H4 (cell line): ENCODE results near the gene CNGA1. TPM values are rescaled to one million over a fixed set of nuclear protein-coding genes. Genes with fewer than 3 reads are reported as not detected.

Experiments used
- DNase-seq: peaks from one replicate; pipeline ENCODE4 v3.0.0-alpha.2; 2015; ENCODE audit warnings: low spot score
- total RNA-seq: library from RNA; depleted of rRNA; stranded (reverse); fragments of >200 nt; shearing (Covaris generic); gene quantifications from 2 replicates; pipeline ENCODE4 v1.2.3, GENCODE V29; 2014; rRNA removed

CNGA1 gene
- total RNA-seq = not detected in 2 replicates

DNA sequence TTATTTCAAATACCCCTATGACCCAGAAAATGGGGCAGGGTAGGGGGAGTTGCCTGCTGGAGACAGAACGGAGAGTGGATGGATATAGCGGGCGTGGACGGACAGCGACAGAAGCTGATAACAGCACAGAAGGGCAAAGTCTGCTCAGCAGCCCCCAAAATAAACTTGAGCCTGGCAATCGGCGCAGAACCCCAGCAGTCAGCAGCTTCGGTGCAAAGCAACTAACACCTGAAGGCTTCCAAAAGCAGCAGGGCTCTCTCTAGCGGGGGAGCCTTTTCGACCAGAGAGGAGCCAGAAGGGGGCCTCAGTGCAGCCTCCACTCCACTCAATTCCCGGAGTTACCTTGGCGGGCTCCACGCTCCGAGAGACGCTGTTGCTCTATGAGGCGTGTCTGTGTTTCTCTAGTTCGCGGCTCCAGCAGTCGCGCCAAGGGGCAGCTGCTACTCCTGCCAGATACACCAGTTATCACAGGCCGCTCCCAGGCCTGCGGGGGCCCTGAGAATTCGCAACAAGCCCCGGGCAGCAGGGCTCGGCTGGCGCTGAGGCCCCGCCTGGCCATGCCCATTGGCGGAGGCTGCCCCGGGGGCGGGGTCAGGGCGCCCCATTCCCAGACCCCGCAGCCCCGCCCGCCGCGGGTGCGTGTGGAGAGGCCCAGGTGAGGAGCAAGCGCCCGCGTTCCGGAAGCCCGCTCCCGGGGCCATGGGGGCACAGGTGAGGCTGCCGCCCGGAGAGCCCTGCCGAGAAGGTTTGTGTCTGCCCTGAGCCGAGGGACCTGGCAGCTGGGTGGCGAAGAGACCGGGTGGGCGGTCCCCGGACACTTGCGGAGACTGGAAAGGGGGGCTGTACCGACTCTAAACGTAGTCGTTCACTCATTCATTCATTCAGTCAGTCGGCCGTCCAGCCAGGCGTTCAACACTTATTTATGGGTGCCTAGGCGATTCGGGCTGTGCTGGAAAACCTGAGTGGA, at the start of gene CNGA1, which contains the start of gene NIPAL1:
Gene CNGA1, minus strand, starts transcription at position 541 of the 967 bp plus-strand sequence. CDS start 63,992 bp downstream, outside the sequence.
Gene NIPAL1, plus strand, starts transcription at position 632 of the 967 bp plus-strand sequence. Its CDS starts 68 bp downstream, at position 700.
- DNase-seq = peak; percentile 43

DNA sequence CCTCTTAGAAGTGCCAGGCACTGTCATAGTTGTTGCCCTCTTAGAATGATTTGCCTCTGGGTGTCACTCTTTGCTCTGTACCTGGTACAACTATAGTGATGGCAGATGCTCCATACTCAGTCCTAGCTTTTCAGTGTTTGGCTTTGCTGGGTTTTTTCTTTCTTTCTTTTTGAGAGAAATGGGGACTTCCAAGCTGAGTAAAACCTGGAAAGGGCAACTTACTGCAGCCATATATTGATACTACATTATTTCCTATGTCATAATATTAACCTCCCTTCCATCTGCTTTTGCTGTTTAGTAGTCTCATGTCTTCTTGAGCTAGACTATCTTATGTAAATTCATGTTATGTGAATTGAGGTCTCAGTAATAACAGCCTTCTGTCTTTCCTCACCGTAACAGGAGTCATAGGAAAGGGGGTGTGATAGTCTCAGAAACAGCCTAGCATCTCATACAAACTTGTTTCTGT, 49.1 kb upstream of the CNGA1 start:
- no peak for DNase-seq

DNA sequence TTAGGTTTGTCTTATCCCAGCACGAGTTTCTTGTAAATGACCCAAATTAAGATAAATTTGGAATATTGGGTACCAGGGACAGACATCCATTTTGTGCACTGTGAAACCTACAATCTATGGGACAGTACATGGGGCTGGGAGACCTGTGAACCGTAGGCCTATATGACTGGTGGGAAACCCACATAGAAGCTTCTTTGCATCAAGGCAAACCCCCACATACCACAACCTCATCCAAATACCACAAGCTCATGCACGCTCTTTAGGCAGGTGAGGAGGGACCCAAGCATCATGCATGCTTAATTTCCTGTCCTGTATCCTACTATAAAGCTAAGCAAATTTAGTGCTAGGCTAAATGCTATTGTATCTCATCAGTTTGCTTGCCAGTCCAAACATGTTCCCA, 47.9 kb upstream of the CNGA1 start:
- DNase-seq = no peak

DNA sequence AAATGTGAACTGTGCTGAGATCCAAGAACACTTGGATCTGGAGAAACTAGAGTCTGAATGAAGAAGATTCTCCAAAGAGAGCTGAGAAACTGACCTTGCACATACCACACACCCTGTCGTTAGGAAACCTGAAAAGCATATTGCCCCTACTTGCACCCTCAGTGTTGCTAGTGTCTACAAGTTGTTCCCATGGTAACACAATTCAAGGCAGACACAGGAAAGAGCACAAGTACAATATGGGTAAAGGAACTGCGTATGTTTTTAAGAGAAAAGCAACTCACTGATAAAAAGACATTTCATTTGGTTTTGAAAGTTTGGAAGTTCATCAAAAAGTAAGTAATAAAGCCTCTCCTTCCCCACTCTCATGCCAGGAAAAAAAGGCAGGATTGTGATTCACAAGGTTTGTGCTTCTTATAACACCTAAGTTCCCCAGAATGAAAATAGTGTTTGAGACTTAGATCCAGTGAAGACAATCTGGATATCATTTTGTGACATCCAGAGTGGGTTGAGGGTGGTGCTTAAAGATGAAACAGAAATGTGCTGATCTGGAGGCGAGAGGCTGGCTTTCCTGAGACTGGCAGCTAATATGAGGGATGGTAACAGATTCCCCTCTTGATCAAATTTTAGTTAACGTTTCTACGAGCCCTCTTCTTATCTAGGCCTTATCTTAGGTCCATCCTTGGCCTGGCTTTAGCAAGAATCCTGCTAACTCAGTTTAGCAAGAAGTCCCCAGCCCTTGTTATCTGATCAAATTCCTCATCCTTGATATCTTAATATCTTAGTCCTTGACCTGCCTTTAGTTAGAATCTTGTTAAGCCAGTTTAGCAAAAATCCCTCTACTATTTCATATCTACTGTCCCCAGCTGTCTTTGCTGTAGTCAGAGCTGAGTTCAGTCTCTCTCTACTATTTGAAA, 42.4 kb upstream of the CNGA1 start:
- no peak for DNase-seq

DNA sequence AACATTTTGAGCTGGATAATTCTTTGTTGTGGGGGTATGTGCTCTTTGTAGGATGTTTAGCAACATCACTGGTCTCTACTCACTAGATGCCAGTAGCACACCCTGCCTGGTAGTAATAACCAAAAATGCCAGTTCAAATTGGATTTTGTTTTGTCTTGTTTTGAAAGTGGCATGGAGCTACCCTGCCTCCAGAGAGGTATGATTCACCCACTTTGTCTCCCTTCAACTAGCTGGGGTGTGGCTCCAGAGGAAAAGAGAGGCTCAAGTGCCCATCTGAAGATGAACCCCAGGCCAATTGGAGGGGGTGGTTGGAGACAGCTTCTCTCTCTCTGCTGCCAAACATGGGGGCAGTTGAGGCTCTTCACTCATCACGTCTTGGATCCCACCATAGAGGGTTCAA, 34.6 kb upstream of the CNGA1 start:
- DNase-seq = no peak

DNA sequence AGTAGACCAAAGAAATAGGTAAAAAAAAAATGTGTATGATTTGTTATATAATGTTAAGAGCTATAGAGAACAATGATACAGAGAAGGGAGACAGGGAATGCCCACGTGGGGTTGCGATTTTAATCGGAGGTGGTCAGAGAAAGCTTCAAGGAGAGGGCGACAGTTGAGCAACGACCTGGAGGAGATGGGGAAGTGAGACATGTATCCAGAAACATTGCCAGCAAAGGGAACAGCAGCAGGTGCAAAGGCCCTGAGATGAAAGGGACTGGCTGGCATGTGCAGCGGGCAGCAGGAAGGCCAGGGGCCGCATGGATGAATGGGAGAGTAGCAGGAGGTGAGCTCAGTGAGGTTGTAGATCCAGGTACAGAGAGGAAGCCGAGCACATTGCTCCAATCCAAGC, 33.0 kb upstream of the CNGA1 start:
- no peak for DNase-seq

DNA sequence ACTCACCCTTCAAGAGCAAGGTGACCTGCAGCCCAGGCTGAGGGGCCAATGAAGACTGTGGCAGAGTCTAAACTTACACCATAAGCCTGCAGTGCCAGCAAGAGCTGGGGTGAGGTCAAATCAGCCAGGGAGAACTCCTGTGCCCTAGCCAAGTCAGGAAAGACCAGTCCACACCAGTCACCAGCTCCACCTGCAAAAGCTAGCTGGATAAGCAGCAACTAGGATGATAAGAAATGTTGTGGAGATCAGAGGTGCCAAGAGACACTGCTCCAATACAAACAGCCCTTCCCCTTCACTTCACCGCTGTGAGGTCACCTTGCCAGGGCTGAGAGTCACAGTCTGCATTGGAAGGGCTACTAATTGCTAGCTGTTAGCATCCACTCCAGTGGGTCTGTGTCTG, 31.4 kb upstream of the CNGA1 start:
- DNase-seq = no peak

DNA sequence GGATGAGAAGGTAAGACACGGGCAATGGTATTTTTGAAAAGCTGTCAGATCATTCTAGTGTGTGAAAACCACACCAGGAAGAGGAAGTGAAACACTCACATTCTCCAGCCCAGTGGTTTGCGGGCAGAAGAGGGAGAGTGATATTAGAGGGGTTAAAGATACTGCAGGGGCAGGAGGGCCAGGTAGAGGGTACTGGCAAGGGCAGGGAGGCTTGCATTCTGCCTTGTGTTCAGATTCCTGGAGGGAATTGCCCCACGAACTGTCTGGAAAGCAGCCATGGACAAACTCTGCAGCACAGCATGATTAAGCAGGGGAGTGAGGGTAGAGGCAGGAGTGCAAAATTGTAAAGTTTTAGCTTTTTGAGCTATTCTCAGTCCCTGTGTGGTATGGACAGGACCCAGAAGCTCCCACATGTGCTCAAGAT, 31.0 kb upstream of the CNGA1 start:
- no peak for DNase-seq

DNA sequence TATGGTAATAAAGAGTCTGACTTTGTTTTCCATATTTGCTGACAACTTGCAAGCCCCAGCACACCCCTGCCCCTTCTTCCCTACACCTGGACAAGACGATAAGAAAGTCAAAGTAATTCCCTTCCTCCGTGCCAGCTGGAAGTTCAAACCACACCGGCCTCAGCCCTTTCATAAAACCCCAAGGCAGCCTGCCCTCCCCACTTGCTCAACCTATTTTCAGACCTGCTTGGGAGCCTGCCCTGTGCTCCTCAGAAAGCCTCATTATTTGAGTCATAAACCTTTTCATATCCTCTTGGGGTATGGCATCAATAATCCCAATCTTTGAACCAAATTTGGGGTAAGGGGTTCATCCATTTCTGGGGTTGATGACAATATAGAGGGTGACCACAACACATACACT, 29.6 kb upstream of the CNGA1 start:
- DNase-seq = no peak

DNA sequence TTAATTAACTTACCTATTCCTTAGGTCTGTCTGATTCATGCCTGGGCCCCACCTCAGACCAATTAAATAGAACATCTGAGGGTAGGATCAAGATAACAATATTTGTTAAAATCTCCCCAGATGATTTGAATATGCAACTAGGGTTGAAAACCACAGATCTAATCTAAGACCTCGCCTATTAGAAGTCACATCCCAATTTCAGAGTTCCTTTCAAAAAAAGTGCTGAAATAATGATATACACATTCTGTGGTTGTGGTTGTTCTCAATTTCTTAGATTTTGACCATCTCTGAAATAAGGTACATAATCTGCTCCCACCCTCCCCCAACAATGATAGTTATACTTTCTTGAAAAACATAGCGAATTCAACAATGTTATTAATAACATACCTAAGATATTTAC, 27.8 kb upstream of the CNGA1 start:
- DNase-seq = no peak

DNA sequence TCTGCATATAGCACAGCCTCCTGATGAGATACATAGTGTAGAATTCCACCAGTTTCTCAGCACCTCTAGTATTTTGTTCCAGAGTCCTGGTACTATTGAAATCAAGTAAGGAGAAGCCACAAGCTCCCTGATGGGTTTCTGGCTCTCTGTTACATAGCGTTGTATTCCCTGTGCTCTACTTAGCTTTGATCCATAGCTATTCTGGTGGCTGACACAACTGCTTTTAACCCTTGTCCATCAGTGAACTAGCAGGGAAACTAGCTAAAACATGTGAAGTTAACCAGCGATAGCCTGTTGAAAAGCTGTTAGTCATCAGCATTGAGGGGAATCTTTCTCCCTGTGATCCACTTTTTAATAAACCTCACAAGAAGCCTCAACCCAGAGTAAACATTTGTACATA, 27.0 kb upstream of the CNGA1 start:
- no peak for DNase-seq

DNA sequence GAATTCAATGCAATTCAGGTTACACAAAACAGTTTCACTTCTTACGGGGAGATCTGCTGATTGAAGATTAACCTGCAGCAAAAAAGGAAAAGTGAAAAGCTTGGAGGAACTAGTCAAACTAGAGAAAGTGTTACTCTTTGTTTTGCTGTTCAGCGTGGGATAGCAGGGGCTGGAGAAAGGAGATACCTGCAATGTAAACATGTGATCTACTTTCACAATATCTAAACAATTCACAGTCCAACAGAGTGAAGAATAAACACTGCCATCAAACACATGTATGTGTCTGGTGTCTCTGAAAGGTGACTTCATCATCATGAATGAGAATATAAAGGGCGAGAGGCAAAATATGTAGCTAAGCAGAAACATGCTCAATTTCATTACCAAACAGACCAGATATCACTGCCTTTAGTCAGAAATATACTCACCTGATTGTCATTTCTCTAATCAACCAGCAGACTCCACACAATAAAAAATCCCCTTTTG, 26.5 kb upstream of the CNGA1 start:
- DNase-seq = peak; percentile 21

DNA sequence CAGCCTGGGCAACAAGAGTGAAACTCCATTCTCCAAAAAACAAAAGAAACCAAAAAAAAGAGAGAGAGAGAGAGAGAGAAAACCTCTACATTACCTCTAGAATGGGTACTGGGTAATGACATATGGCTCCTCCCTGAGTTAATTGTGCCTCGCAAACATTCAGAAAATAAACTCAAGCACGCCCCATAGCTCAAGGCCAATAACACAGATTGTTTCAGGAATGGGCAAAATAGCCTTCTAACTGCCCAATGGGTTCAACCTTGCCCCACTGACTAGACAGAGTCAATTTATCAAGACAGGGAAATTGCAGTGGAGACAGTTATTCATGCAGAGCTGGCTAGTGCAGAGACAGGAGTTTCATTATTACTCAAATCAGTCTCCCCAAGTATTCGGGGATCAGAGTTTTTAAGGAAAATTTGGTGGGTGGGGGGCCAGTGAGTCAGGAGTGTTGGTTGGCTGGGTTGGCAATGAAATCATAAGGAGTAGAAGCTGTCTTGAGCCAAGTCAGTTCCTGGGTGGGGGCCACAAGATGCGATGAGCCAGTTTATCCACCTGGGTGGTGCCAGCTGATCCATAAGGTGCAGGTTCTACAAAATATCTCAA, 25.2 kb upstream of the CNGA1 start:
- DNase-seq = no peak

DNA sequence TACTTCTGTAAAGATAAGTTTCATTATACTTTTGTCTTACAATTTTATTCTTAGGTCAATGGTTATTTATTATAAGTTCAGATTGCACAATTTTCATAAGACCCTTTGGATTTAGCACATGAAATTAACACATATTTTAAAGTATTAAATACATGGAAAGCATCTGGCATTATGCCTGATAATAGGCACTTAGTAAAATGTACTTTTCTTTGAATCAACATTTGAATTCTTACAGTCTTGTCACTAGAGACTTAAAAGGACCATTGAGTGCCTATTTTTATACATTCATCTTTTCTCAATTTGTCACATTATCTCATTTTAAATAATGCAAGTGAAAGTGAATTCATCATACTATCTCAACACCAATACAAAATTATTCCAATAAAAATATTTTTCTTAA, 23.1 kb upstream of the CNGA1 start:
- no peak for DNase-seq

DNA sequence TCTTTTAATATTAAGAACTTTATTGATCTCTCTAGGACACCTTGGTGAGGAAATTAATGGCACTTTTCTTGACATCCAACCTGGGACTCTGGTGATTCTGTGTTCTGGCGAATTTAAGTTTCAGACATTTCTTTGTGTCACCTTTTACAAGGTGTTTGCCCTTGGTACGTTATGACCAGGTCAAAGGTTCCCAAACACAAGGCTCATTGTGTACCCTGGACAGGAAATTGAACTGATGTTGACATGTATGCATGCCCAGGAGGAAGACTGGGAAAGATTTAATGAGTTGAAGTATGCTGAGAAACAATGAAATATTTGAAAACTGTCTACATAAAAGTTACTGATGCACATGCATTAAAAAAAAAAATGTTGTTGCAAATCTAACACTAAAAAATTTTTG, 22.2 kb upstream of the CNGA1 start:
- DNase-seq = no peak

DNA sequence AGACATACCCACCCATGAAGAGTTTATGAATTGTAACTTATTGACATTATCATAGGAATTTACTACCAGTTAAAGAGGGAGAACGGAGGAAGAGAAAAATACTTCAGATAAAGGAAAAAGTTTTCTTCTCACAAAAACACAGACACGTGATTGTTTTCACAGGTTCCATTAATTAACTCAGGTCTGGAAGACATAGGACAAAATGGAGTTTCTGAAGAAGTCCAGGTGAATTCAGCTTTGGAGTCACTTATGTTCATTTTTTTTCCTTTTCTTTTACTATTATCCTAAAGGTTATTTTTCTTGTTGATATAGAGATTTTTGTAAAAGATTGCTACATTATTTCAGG, 20.6 kb upstream of the CNGA1 start:
- no peak for DNase-seq

DNA sequence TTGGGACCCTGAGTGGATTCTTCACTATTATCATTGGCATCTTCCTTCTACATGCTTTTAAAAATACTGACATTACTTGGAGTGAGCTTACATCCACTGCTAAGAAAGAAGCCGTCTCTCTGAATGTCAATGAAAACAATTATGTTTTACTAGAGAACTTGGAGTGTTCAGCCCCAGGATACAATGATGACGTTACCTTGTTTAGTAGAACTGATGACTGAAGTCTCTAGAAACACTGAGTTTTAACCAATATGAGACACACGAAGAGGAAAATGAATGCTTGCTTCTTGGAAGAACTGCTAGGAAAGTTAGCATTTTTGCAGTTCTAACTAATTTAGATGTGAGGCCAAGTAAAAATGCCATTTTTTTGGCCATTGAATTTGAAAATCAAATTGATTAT, 19.5 kb upstream of the CNGA1 start:
- DNase-seq = no peak

DNA sequence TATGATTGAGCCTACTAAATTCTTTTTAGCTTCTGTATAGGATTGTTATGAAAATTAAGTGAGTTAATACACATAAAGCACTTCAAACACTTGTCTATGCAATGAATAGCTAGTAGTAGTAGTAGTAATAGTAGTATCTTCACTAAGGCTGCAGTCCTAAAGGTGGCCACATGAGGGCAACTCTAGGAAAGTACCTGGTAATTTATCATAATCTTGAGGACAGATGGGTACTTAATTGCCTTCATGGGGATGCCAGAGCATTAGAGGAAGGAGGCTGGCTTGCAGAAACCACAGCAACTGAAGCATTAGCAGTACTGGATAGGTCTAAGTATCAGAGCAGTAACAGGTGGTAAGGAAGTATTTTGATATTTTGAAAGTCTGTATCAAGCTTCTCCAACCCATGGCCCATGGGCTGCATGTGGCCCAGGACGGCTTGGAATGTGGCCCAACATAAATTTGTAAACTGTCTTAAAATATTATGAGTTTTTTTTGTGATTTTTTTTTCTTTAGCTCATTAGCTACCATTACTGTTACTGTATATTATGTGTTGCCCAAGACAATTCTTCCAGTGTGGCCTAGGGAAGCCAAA, 17.4 kb upstream of the CNGA1 start:
- DNase-seq = peak; percentile 47

DNA sequence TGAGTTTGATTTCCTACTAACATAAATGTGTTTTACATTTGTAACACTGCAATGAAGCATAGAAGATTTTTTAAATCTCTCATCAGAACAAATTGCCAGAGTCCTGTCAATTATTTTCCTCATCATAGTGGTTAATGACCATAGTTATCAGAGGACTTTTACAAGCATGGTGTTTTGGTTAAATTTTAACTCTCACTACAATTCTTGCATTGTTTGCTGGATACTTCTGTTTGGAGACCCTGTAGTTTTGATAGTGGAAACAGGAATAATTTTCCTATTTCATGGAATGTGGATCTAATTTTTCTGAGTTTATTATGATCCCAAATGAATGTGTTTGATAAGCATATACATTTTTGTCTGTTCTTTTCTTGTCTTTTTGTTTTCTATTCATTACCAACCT, 16.9 kb upstream of the CNGA1 start:
- no peak for DNase-seq

DNA sequence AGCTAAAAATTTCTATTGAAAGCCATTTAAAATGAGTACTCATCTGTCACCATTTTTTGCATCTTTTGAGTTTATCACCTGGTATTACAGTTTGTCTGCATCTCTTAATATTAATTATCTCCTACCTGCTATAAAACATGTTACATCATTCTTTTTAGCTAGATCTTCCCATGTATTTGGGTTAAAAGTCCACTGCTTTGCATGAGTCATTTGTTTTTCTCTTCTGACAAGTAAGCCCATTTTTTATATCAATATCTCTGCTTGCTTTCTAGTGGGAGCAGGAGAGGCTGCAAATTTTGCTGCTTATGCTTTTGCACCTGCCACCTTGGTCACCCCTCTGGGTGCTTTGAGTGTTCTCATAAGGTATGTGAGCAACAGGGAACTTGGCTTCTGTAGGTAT, 16.2 kb upstream of the CNGA1 start:
- DNase-seq = no peak

DNA sequence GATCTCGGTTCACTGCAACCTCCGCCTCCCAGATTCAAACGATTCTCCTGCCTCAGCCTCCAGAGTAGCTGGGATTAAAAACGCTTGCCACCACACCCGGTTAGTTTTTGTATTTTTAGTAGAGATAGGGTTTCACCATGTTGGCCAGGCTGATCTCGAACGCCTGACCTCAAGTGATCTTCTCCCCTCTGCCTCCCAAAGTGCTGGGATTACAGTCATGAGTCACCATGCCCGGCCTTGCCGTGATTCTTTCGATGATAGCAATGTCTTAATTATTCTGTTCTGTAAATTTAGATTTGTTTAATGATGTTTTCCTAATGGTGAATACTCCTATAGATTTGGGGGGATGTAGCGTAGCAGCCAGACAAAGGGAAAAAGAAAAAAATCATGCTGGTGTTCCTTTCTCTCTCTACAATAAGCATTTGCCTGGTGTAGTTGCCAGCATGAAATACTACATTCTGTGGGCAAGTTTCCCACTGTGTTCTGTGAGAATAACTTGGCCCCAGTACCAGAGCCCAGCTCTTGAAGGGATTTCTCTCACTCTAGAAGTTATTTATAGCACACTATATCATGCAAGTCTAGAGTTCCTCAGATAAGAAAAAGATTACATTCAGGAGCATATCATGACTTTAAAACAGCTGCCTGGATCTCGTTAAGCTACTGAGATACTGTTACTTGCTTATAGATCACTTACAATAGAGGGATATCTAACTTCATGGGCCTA, 15.5 kb upstream of the CNGA1 start:
- DNase-seq = peak; percentile 31
